HG03139 (cell line): ENCODE measurements around the gene TCF7L2.

Source experiments
- ATAC-seq: cut with Tn5 transposase; IDR thresholded peaks from one replicate; pipeline ENCODE4 v1.9.1; 2021; ENCODE audit not compliant: unreplicated experiment

The TCF7L2 gene

DNA sequence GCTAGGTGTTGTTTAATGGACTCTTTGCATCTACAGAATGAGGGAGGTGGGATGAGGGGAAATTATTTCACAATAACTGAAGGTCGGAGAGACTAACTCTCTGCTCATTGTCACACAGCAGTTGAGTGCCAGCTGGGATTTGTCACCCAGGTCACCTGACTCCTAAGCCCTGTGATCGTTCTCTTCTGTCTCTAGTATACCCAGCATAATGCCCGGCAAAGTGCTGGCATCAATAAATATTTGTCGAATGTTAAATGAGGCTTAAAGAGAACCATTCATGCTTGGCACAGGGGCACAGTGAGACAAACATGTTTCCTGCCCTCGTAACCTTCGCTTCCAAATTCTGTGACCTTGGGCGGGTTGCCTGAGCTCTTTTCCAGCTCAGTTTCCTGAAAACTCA, 70.8 kb downstream of the TCF7L2 start:
- ATAC-seq = no peak

DNA sequence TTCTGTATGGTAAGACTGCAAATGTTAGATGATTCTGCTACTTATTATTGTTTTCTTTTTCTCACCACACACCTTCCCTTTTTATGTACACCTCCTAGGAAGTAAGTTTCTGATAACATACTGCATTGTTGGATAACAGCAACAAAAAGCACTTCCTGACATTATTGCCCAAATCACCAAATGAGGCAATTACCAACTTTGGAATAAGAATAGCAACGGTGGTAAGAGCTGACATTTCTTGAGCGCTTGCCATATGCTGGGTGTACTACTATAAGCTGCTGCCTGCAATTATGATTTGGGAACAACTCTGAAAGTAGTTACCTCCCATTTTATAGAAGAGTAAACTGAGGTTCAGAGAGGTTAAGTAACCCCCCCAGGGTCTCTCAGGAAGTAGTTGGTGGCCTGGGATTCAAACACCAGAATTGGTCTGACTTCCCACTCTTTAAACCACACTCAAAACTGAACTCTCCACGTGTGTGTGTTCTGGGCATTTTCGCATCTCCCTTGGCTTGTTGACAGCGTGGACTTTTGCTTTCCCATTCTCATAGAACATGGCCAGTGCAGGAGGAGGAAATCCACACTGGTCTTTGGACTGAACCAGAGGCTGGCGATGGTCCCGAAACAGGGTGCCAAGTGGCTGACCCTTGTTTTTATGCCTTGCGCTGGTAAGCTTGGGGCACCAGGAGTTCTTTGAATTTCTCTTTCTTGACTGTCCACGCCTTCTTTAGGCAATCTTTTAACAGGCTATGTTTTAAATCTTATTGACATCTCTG, 71.4 kb downstream of the TCF7L2 start:
- no peak for ATAC-seq

- ATAC-seq = no peak
These were observed 72.2 kb downstream of the TCF7L2 start for GRCh38 chr10:113022265-113022664.

- ATAC-seq = no peak
These were observed 73.0 kb downstream of the TCF7L2 start for GRCh38 chr10:113023017-113023416.

DNA sequence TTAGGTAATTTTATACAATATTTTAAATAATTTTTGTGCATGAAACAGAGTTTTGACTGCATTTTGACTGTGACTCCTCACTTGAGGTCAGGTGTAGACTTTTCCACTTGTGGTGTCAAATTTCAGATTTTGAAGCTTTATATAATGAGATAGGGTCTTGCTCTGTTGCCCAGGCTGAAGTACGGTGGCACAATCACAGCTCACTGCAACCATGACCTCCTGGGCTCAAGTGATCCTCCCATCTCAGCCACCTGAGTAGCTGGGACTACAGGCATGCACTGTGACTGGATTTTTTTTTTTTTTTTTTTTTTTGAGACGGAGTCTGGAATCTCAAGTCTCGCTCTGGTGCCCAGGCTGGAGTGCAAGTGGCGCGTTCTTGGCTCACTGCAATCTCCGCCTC, 74.9 kb downstream of the TCF7L2 start:
- ATAC-seq = no peak

DNA sequence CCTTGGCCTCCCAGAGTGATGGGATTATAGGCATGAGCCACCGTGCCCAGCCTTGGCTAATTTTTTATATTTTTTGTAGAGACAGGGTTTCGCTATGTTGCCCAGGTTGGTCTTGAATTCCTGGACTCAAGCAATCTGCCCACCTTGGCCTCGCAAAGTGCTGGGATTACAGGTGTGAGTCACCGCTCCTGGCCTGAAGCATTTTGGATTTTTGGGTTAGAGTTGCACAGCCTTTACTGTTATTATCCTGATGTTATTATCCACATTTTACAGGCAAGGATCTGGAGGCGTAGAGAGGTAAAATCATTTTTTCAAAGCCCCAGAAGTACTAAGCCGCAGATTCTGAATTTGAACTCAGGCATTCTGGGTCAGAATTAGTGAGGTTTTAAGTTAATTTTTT, 75.4 kb downstream of the TCF7L2 start:
- ATAC-seq = no peak

GRCh38 chr10:113026679-113027078, 76.6 kb downstream of the TCF7L2 start:
- ATAC-seq = no peak

- ATAC-seq = no peak
These were observed 77.2 kb downstream of the TCF7L2 start for GRCh38 chr10:113027230-113027573.

DNA sequence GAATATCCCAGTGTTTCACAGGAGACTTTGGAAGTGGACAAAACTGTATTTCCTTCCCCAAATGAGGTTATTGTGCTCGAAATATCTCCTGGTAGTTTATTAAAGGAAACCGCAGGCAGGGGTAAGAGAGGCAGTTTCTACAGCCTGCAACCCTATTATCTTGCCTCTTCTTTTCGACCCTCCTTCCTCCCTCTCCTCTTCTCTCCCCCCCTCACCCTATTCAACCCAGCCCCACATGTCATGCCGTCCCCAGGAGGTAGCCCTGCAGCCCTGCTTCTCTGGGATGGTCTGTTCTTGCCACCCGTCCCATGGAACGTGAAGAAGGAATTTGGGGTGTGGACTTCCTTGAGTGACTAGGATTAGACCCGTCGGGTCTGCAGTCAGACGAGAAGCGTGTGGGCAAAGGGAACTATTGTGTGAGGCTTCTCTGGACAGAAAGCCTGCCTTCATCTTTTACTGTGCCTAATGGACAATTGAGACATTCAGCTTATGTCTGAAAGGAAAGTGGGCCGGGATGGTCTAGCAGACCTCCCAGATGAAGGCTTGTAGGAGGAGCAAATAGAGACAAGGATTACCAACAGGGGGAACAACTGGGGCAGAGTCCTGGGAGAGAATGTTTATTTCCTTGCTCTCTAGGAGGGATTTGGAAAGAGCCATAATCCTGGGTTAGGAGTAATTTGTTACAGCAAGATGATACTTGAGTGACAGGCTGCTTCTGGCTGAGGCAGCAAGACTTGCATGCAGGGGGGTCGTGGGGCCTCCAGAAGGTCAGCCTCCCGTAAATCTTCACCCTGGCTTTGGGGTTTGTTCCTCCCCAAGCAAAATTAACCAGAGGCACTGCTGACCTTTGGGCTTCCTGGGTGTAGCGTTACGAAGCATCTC, 77.8 kb downstream of the TCF7L2 start:
- ATAC-seq = no peak

DNA sequence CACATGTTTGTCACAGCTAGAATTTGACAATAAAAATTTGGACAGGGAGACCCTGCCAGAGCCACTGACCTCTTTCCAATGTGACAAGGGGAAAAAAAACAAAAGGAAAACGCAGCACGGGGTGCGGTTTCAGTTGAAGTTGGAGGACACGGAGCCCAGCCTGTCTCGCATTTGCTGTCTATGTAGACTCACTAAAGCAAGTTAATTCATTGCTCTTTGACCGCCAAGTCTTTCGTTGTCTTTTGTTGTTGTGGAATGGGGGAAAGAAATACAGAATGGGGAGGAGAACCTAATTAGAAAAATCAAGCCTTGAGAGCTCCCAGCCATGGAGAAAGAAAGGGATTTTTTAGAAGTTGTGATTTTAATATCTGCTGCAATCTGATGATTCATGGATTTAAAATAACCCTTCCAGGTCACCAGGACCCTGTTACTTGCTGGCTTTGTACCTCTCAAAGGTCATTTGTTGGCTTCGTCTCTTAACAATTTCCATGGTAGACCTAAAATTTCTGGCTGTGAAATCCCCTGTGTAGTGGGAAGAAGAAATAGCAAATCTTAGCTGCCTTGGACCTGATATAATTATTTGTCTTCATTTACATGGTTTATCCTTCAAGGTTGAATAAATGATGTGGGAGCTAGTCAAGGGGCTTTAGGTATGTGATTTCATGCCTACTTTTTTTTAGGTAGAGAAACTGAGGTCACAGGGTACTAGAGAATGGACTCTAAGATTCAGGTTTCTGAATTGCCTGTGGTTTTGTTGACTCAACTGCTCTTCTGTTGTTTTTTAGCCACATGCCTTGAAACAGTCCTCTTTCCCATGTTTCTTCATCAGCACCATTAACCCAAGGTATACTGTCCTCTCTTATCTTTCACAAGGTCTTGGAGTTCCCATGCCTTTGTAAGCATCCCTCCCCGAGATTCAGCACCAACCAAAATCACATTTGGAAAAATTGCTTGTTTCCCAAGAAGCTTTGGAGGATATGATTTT, 78.7 kb downstream of the TCF7L2 start:
- no peak for ATAC-seq

GRCh38 chr10:113030453-113030852, 80.4 kb downstream of the TCF7L2 start:
- ATAC-seq = no peak

DNA sequence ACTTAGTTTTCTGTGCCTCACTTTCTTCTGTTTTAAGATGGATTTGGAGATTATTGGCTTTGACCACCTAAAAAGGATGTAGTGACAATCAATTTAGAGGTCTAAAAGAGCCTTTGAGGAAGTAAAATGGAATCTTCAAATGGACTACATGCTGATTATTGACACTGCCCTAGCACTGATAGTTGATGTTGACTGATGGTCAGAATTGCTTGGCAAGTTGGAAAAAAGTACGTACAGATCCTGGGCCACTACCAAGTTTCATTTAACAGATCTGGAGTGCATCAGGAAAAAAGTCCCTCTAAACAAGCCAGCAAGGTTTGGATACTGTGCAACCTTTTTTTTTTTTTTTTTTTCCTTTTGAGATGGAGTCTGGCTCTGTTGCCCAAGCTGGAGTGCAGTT, 81.1 kb downstream of the TCF7L2 start:
- no peak for ATAC-seq

DNA sequence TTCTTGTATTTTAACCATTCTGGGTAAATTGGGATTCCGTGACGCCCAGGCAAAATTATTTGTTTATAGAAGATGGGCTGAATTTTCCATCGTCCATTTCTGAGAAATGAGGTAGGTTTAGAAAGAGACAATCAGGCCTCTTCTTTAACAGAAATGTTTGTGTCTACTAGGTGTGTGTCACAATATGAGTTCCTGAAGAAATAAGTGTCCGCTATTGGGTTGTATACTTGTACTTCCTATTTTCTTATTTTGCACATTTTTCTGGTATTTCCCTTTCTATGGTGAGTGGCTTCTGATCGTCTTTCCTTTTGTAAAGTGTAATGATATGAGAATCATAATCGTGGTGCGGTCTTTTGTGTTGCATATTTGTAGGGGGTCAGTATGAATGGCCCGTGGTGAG, 83.9 kb downstream of the TCF7L2 start:
- ATAC-seq = no peak

GRCh38 chr10:113035732-113036312, 85.8 kb downstream of the TCF7L2 start:
- ATAC-seq = no peak

GRCh38 chr10:113036619-113037018, 86.6 kb downstream of the TCF7L2 start:
- ATAC-seq = no peak

DNA sequence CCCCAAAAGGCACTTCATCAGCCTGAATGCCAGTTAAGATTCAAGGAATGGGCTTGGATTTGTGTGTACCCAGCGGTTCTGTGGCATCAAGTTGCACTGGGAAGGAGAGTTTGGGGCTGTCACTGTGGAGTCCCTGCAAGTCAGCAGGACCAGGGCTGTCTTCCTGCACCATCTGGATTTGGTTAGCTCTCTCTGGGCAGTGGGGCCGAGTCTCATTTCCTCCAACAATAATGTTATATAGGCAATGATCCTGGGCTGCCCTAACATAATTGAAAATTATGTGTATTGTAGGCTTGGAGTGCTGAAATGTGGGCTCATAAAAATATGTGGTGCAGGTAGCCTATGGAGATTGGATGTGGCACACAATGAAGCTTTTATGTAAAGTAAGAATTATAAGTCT, 87.2 kb downstream of the TCF7L2 start:
- no peak for ATAC-seq

DNA sequence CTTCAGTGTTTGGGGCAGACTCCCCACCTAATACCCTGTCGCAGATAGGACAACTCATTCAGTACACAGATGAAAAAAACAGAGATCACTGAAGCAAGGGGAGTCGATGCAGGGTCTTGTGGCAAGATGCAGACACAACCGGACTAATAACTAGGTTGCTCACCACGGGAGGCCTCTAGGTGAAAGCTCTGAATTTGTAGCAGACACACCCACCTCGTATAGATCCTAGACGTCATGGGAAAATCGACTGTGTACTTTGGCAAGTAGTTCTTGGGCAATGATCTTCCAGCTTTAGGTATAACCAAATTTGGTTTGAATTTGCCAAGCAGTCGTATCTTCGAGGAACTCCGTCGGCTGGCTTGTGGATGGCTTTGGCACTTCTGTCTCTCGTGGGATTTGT, 88.1 kb downstream of the TCF7L2 start:
- no peak for ATAC-seq

GRCh38 chr10:113038985-113039384, 88.9 kb downstream of the TCF7L2 start:
- ATAC-seq = no peak

DNA sequence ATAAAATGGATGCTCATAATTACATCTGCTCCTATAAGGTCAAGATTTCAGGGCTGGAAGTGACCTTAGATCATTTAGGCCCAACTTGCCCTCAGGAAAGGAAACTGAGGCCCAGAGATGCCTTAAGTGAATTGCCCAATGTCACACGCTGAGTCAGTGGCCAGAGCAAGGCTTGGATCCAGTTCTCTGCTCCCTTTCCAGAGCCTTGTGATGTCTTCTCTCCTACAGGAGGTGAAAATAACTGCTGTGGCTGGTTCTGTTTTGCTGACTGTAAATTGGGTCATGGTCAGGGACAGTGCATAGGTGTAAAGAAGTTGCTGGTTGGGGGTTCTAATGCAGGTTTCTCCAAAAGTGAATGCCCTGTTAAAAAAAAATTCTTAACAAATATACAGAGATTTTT, 91.3 kb downstream of the TCF7L2 start:
- ATAC-seq = no peak

DNA sequence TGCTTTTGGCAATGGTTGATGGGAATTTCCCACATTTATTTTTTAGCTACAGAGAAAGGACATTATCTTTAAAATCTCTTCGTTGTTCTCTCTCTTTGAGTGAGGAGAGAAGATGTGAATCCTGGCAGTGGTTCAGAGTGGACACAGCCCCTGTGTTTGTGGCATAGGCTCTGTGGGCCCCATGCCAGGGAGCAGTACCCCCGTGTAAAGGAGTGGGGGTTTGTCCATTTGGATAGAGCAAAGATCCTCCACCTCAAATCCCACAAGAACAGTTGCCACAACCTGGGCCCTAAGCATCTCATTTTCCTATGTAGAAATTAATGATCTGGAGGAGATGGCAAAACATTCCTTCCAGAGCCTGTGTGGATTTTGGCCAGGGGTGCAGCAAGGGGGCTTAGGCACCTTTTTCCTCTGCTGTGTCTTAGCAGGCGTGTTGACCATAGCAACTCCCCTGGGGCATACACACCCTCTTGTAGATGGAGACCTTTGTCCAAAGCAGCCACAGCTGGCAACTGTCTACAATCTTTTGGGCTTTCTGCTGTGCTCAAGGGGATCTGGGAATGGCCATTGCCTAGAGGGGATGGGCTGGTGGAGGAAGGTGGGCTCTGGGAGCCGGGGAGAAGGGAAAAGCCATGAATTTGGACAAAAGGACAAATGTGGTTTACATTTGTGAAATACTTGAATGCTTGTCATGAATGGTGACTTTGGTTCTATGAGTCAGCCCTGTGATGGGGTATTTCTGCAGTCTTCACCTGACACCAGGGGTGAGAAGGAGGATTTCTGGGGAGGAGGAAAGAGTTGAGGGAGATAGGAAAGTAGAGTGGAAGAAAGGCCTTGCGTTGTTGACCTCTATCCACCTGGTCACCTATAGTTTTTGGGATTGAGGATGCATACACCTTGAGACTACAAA, 92.0 kb downstream of the TCF7L2 start:
- no peak for ATAC-seq
